ENCODE measurements around the gene HDGF.

The HDGF gene

DNA sequence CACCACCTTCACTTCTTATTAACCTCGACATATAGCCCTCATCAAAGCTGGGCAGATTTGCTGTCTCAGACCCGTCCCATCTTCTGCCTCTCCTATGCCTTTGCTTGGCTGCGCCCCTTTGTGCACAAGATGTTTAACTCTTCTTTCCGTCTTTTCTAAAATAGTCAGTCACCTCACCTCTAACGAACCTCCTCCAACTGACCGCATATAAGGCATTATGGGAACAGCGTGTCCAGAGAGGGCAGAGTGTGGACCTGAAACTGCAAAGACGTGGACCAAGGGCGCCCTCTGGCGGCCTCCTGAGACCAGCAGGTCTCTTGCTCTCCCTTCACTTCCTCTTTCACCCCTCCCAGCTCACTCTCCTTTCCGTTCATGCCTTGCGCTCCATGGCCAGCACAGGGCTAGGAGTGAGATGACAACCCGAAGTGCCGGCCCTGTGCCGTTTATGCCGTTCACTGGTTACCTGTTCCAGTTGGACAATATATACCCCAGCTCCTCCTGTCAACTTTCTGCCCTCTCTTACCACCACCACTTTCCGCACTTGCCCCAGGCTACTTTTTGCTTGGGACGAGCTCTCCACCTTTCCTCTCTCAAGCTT lies 25.7 kb downstream of the HDGF start:
- Mint-ChIP-seq H3K4me3 (no peak overlapping the region), H3K9me3 (no peaks in the 10 kb centered on the region), H3K4me1 (peaks cover 37% of the 10 kb centered on the region), H3K36me3 (peaks cover 23% of the 10 kb centered on the region), H3K27ac (no peak overlapping the region)
- DNase-seq (ENCODE audit: low spot score in 2 of 2) (peak; percentile 73 to 91), ATAC-seq (peak; percentile 44)

DNA sequence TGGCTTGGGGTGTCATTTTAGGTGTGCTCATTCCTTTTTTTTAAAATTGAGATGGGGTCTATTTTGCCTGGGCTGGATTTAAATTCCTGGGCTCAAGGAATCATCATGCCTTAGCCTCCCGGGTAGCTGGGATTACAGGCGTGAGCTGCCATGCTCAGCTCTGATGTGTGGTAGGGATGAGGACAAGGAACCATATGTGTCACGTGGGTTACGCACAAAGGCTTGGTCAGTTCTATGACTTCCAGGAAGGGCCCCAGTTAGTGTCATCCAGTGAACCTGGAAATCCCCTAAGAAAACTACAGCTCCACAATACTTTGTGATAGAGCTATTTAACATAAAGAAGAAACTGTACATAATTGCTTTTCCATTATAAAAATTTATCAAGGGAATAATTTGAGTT lies 29.9 kb downstream of the HDGF start:
- DNase-seq (ENCODE audit: low spot score in 2 of 2) (peak in 1 of 2 donors; percentile 70), ATAC-seq (peak; percentile 84)
- Mint-ChIP-seq H3K36me3 (peaks cover 17% of the 10 kb centered on the region), H3K9me3 (no peaks in the 10 kb centered on the region), H3K27ac (peak overlapping the region; percentile 93), H3K4me3 (peak overlapping the region; percentile 24), H3K4me1 (peaks cover 26% of the 10 kb centered on the region)

DNA sequence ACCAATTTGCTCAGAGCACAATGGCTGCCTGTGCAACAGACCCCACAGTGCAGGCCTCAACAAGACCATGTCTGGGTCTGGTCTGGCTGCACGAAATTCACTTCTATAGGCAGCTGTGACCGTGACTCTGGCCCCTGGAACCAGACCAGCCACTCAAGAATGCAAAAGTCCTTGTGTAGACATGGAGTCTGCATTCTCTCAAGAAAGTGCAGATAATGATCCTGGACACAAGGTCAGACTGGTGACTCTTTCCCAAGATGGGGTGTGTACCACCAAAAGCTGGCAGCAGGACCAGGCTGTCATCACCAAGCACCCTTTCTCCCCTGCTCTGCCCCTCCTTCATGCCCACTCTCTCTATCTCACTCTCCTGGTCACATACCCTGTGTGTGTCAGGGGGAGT lies 30.3 kb downstream of the HDGF start:
- Mint-ChIP-seq H3K27ac (peak overlapping the region; percentile 93), H3K9me3 (no peaks in the 10 kb centered on the region), H3K4me3 (peak overlapping the region; percentile 24), H3K4me1 (peaks cover 27% of the 10 kb centered on the region), H3K36me3 (peaks cover 21% of the 10 kb centered on the region)
- ATAC-seq, result peak; percentile 43
- DNase-seq (ENCODE audit: low spot score in 2 of 2), result no peak

DNA sequence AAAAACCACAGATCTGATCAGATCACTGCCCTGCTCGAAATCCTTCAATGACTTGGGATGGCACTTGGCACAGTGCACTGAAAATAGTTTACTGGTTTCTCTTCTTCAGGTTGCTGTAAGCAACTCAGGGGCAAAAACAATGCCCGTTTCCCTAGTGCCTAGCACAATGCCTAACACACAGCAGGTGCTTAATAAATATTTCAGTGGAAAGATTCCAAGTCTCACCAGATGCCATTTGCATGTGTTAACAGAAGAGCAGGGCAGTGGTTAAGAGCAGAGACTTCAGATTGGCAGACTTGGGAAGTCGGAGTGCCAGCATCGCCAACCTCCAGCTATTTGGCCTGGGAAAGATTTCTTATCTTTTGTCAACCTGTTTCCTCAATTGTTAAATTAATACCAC lies 34.1 kb downstream of the HDGF start:
- ATAC-seq (no peak), DNase-seq (ENCODE audit: low spot score in 2 of 2) (no peak)
- no peaks in the 10 kb centered on the region for H3K9me3 Mint-ChIP-seq
- no peak overlapping the region for H3K4me3 Mint-ChIP-seq
- peaks cover 26% of the 10 kb centered on the region for H3K36me3 Mint-ChIP-seq
- H3K27ac Mint-ChIP-seq, result no peak overlapping the region
- peaks cover 24% of the 10 kb centered on the region for H3K4me1 Mint-ChIP-seq

DNA sequence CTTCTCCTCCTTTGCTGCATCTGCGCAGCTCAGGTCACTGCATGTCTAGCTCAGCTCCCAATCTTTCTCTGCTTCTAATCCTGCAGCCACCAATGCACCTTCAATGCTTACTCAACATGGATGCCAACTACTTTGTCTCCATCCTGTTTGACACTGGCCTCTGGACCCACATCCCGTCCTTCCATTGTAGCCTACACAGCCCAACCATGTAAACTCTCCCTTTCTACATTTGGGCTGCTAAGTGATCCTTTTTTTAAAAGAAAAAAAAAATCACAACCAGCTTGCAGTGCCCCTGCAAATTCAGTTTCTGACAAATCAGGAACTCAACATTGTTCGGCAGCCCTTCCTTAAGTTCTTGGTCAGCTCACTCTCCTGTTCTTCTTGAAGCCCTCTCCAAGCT lies 36.6 kb downstream of the HDGF start:
- Mint-ChIP-seq H3K4me1 (peaks cover 17% of the 10 kb centered on the region), H3K36me3 (peaks cover 26% of the 10 kb centered on the region), H3K4me3 (no peak overlapping the region), H3K27ac (no peak overlapping the region), H3K9me3 (no peaks in the 10 kb centered on the region)
- DNase-seq (ENCODE audit: low spot score in 2 of 2) (no peak), ATAC-seq (no peak)

DNA sequence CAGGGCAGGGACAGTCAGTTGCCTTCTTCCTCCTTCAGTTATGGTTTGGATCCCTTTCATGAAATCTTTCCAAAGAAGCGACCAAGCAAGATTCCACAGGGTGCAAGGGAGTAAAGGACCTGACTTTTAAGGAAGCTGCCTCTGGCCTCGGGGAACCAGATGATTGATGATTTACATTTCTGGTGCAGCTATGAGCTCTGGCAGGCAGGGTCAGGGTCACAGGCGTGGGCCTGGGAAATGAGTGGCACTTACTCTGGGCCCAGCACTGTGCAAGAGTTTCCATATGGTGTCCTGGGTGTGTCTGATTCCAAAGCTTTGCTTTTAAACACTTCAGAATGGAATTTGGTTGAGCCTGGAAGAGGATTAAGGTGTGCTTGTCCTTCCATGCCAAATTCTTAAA lies 38.8 kb downstream of the HDGF start:
- no peak overlapping the region for H3K27ac Mint-ChIP-seq
- DNase-seq (ENCODE audit: low spot score in 2 of 2) (no peak), ATAC-seq (no peak)
- H3K36me3 Mint-ChIP-seq, result peaks cover 20% of the 10 kb centered on the region
- no peaks in the 10 kb centered on the region for H3K9me3 Mint-ChIP-seq
- peaks cover 17% of the 10 kb centered on the region for H3K4me1 Mint-ChIP-seq
- H3K4me3 Mint-ChIP-seq, result no peak overlapping the region

DNA sequence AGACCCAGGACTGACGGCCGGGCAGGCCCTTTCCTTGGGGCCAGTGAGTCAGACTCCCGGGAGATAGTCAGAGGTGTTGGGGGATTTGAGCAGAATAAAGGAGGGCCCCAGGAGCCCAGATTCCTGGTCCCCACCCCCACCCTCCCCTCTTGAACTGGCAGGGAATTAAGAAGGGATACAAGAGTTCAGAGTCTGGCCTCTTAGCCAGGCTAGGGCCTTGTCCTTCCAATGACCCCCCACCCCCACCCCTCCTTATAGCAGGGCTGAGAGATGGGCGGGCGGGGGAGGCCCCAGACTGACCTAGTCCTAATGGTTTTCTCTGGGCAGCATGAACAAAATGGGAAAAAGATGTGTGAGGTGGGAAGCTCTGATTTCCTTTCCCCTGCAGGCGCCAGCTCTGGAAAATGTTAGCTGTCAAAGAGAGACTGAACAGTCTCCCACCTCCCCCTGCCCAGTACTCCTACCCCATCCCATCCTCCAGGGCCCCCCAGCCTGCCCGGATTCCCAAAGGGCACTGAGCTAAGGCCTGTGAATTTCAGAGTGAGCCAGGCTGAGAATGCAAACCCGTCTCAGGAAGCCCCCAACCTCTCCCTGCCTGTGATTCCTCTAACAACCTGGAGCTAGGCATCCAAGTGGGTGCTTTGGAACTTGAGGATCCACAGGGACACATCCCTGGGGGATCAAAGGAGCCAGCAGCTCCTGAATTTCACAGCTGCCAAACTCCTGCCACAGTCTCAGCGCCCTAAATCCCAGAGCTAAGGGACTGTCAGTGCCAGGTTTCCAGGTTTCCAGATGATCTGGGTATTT lies 40.3 kb downstream of the HDGF start:
- ATAC-seq, result no peak
- Mint-ChIP-seq H3K36me3 (peaks cover 7% of the 10 kb centered on the region), H3K27ac (peak overlapping the region; percentile 3), H3K4me1 (peaks cover 26% of the 10 kb centered on the region), H3K4me3 (no peak overlapping the region), H3K9me3 (no peaks in the 10 kb centered on the region)
- DNase-seq (ENCODE audit: low spot score in 2 of 2), result no peak

DNA sequence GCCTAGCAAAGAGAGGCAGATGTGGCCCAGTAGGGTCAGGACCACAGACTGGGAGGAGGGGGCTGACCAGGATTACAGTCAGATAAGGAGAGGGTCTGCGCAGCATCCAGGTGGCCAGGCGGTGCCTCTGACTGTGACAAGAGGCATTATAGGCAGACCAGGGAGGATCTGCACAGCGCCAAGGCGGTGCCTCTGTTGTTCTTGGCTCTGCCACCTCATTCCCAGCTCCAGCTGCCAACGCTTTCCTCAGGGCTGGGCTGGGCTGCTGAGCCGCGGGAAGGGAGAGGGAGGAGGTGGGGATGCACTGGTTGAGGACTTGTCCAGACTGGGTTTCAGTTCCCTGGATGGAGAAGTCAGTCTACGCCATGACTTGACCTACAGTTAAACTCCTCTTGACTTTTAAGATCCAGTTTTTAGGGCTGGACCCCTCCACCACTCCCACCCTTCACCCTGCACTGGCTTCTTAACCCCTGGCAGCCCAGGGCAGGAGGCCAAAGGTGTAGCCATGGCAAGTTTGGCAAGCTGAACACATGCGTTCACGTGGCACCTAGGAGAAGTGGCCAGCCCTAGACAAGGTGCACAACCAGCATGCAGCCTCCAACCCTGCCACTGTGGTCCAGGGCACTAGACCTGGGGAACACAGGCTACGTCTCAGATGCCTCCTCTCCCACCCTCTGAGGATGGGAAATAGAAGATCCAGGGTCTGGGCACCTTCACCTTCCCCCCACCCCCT lies 41.6 kb downstream of the HDGF start:
- no peaks in the 10 kb centered on the region for H3K9me3 Mint-ChIP-seq

DNA sequence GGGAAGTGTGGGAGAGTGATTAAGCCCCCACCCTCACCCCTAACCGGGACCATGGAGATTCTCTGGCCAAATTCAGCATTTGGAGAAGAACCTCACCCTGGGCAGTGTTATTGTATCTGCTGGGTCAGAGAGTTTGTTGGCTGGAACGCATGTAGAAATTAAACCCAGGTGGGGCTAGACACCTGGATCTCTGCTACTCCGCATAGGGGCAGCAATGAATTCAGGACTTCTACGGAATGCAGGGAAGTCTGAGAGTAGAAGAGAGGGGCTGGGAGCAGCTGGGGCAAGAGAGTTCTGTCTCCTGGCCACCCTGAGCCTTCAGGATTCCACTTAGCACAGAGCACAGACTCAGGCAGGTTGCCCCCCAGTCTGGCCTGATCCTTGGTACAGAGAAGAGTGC lies 42.4 kb downstream of the HDGF start:
- Mint-ChIP-seq H3K27ac (peak overlapping the region; percentile 67), H3K4me1 (peaks cover 29% of the 10 kb centered on the region), H3K36me3 (peaks cover 7% of the 10 kb centered on the region), H3K9me3 (no peaks in the 10 kb centered on the region), H3K4me3 (no peak overlapping the region)
- ATAC-seq, result no peak
- no peak for DNase-seq (ENCODE audit: low spot score in 2 of 2)

More for the DNA sequence above, 41.6 kb downstream of the HDGF start:
- DNase-seq (ENCODE audit: low spot score in 2 of 2) (no peak), ATAC-seq (no peak)
- Mint-ChIP-seq H3K4me1 (peaks cover 26% of the 10 kb centered on the region), H3K4me3 (no peak overlapping the region), H3K27ac (peak overlapping the region; percentile 3), H3K36me3 (peaks cover 7% of the 10 kb centered on the region)

DNA sequence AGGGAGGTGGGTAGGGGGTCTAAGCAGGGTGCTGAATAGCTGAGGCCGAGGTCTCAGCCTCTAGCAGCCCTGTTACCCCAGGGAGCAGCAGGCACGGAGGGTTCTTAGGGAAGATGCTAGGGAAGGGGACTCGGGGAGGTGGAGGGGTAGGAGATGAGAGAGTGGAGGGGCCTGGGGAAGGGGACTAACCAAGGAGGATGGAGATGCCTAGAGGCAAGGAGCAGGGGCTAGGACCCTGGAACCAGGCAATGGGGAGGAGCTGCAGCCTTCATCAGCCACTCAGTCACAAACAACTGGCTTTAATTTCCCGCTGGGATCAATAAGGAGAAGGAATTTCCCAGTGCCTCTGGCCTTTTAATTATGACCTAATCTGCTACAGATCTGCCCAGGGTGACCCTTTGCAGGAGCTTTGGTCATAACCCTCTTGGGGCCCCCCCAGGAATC lies 43.2 kb downstream of the HDGF start:
- no peaks in the 10 kb centered on the region for H3K9me3 Mint-ChIP-seq
- no peak for DNase-seq (ENCODE audit: low spot score in 2 of 2)
- no peak for ATAC-seq
- H3K36me3 Mint-ChIP-seq, result peaks cover 7% of the 10 kb centered on the region
- H3K27ac Mint-ChIP-seq, result peak overlapping the region; percentile 3
- H3K4me1 Mint-ChIP-seq, result peaks cover 33% of the 10 kb centered on the region
- H3K4me3 Mint-ChIP-seq, result no peak overlapping the region

DNA sequence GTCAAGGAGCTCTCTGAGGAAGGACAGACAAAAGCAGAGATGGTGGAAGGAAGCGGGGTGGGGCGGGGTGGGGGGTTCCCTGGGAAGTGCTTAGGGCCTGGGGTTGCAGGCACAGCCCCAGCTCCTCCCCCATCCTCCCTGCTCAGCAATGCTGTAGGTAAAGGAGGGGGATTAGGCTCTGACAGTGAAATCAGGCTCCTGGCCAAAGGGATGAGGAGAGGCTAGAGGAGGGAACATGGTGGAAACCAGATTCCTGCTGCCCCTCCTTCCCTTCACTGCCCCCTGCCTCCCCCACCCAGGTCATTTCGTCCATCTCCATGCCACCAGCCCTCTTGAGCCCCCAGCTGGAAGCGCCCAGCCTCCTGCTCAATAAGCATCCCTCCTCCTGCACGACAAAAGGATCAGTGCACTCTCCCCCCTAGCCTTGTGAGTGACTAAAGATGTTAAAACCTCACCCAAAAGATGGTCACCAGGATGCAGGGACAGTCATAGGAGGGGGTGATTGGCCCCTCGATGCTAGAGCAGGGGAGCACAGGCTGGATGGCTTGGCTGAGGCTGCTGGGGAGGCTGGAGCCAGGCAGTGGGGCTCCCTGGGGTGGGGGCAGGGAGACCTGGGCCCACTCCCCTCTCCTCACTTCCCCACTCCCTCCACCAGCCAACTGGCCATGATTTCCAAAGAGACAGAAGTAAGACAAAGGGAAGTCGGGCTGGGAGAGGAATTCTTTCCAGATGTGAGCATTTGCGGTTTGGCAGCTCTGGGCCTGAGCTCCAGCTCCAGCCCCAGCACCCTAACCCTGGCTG lies 43.9 kb downstream of the HDGF start:
- Mint-ChIP-seq H3K27ac (peak overlapping the region; percentile 3), H3K4me3 (peak overlapping the region; percentile 89), H3K36me3 (peaks cover 7% of the 10 kb centered on the region), H3K9me3 (no peaks in the 10 kb centered on the region), H3K4me1 (peaks cover 33% of the 10 kb centered on the region)
- no peak for ATAC-seq
- DNase-seq (ENCODE audit: low spot score in 2 of 2), result no peak

DNA sequence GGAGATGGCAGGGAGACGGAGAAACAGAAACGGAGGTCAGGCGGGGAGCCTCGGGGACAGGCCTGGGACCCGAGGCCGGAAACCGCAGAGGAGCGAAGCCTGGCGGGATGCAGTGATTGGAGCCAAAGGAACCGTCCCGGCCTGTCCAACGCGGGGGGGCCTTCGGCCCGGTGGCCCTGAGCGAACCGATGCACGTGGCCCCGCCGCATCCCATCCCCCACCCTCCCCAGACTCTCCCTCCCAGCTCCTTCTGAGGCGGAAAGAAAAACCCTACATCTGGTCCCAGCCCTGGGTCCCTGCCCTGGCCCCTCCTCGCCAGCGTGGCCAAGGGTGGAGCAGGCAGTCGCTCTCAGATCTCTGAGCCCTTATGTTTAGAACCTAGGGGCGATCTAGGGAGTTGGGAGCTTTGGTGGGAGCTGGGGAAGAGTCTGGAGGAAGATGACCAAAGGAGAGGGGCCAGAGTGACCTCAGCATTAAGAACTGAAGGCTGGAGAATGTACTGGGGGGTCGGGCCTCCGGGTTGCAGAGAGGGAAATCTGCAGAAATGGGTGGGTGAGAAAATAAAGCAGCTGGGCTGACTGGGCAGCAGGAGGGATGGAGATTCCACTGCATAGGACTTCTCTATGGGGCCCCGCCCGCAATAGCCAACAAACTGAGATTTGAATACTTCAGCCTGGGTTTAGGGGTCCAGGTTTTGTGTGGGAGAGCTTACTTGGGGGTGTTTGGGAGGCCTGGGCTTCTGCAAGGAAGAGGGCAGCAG lies 44.6 kb downstream of the HDGF start:
- DNase-seq (ENCODE audit: low spot score in 2 of 2) (no peak), ATAC-seq (no peak)
- H3K27ac Mint-ChIP-seq, result no peak overlapping the region
- H3K9me3 Mint-ChIP-seq, result no peaks in the 10 kb centered on the region
- peak overlapping the region; percentile 89 for H3K4me3 Mint-ChIP-seq
- peaks cover 7% of the 10 kb centered on the region for H3K36me3 Mint-ChIP-seq
- peaks cover 33% of the 10 kb centered on the region for H3K4me1 Mint-ChIP-seq

DNA sequence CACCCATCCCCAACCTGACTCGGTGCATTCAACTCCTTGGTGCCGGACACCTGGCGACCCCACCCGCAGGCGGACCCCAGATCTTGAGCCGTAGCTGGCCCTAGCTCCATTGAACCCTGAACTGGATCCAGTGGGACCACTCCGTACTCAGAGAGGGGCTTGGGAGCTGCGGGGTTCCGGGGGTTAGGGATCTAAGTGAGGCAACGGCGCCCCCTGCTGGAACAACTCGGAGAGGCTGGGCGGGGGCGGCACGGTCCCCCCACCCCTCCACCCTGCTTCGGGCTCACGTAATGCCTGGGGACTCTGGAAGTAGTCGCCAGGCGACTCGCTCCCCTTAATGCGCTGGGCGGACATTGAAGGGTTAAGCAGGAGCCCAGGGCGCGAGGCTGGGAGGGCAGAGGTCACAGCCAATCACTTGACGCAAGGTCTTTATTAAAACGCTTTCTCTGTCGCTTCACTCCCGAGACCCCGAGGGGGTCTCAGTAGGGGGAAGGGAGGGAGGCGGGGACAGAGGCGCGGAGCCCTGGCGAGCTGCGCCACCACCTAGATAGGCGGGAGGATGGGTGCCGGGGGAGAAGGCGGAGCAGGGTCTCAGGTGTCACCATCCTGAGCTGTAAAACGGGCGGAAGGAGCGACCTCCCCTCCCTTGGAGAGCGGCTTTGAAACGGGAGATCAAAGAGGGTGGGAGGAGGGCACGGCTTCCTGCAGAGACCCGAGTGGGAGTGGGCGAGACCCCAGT lies 45.4 kb downstream of the HDGF start:
- Mint-ChIP-seq H3K36me3 (peaks cover 7% of the 10 kb centered on the region), H3K4me1 (peaks cover 33% of the 10 kb centered on the region), H3K9me3 (no peaks in the 10 kb centered on the region), H3K27ac (peak overlapping the region; percentile 95), H3K4me3 (peak overlapping the region; percentile 89)
- ATAC-seq (peak; percentile 77), DNase-seq (ENCODE audit: low spot score in 2 of 2) (peak; percentile 76 to 88)

Data from stimulated activated effector memory CD8-positive, alpha-beta T cell treated with anti-CD3 and anti-CD28 coated beads, Interleukin-12 subunit alpha, Interleukin-12 subunit beta, amount 100 ng/mL, for 72 hours (primary cell).